Peyer's patch (tissue), 4 donors: ENCODE results near the gene TMEM164.

Source experiments
- CTCF ChIP-seq, 6 experiments: fragments of 450-650 bp in 4 of 6; fragments of 200-600 bp in 2 of 6; sonication (generic) in 1 of 6; IDR thresholded peaks; one replicate each; pipeline ENCODE4 v1.5.1; 2017 to 2019; ENCODE audit warnings: antibody characterized with exemption in 6 of 6, mild to moderate bottlenecking in 3 of 6, moderate library complexity in 1 of 6
- POLR2A ChIP-seq, 2 donors: fragments of 450-650 bp; IDR thresholded peaks; one replicate each; pipeline ENCODE4 v1.5.1; 2017; ENCODE audit warnings: antibody characterized with exemption in 2 of 2, mild to moderate bottlenecking in 2 of 2, moderate library complexity in 2 of 2

GRCh38 chrX:110097920-110098319 is 95.0 kb downstream of the TMEM164 start:
- no peak for TF ChIP-seq CTCF (IDR thresholded peaks at IDR 0.05)
- TF ChIP-seq POLR2A (IDR thresholded peaks at IDR 0.05), result no peak
